G401 (cell line): ENCODE data around the gene NCLN. TPM values are rescaled to one million over a fixed set of nuclear protein-coding genes. Genes with fewer than 3 reads are reported as not detected.

ENCODE experiments used
- DNase-seq: peaks from one replicate; pipeline ENCODE4 v3.0.0-alpha.2; 2015; ENCODE audit warnings: low spot score
- in situ Hi-C: cut with HindIII; loops from 2 replicates; pipeline ENCODE4 v1.10.0; 2016; ENCODE audit warnings: low sequenced_read_pairs, mixed read lengths
- total RNA-seq: library from RNA; depleted of rRNA; stranded (reverse); fragments of >200 nt; shearing (Covaris generic); gene quantifications from 2 replicates; pipeline ENCODE4 v1.2.3, GENCODE V29; 2014; rRNA removed

The NCLN gene
- total RNA-seq, 1 experiment from 2014 or later, result 82.5 TPM

DNA sequence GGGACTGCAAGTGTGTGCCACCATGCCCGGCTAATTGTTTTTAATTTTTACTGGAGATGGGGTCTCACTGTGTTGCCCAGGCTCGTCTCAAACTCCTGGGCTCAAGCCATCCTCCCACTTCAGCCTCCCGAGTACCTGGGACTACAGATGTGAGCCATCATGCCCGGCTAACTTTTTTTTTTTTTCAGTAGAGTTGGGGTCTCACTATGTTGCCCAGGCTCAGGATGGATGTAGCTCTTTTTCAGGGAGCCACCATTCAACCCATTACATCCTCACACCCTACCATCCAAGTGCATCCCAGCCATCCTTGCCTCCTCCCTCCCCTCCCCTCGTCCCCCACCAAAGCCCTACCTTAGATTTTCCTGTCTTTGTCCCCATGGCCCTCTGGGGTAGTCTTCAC, 53.6 kb downstream of the NCLN start:
- DNase-seq, result no peak
- in situ Hi-C loops, result no loop called here

DNA sequence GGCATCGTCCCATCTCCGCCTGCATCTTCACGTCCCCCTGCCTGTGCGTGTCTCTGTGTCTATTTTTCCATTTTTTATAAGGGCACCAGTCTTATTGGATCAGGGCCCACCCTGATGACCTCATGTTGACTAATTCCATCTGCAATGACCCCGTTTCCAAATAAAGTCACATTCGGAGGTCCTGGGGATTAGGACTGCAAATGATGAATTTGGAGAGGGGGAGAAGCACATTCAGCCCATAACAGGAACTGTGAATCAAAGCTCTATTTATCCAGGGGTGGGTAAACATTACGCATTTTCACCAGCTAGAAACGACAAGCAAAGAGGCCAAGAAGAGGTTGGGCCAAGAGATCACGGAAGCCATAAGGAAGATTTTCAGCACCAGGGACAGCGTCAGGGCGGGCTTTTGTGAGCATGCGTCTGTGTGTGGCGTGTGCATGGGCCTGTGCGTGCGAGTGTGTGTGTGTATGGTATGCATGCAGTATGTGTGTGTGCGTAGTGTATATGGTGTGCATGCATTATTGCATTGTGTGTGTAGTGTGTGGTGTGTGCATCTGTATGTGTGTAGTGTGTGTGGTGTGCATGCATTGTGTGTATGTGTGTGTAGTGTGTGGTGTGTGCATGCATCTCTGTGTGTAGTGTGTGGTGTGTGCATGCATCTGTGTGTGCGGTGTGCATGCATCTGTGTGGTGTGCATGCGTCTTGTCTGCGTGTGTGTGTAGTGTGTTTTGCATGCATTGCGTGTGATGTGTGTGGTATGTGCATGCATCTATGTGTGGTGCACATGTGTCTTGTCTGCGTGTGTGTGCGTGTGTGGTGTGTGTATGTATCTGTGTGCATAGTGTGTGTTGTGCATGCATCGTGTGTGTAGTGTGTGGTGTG, 58.3 kb downstream of the NCLN start:
- in situ Hi-C loops, result no loop called here
- peak; percentile 84 for DNase-seq

DNA sequence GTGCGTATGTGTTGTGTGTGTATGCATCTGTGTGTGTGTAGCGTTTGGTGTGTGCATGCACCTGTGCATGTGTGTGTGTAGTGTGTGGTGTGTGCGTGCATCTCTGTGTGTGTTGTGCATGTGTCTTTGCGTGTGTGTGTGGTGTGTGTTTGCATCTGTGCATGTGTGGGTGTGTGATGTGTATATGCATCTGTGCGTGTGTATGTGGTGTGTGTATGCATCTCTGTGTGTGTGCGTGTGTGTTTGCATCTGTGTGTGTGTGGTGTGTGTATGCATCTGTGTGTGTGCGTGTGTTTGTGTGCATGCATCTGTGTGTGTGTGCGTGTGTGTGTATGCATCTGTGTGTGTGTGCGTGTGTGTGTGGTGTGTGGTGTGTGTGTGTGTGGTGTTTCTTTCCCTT, 59.3 kb downstream of the NCLN start:
- DNase-seq, result no peak
- in situ Hi-C loops, result no loop called here

DNA sequence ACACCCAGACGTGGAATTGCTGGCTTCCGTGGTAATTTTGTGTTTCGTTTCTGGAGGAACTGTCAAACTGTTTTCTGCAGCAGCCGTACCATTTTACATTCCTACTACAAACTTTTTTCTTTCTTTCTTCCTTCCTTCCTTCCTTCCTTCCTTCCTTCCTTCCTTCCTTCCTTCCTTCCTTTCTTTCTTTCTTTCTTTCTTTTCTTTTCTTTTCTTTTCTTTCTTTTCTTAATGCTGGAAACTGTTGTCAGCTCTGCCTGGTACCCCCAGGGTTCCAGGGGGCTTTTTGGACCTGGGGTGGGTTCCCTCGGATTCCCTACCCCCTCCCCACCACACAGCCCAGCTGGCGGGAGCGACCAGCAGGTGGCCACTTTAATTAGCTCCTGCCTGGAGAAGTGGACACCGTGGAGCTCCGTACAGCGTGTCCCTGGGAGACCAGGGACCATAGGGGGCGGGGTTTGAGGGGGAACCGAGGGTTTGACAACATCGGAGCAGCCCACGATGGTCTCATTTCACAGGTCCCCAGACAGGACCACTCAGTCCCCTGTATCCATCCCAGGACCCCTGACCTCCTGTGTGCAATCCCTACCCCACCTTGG, 63.1 kb downstream of the NCLN start:
- no peak for DNase-seq
- in situ Hi-C loops, result no loop called here

DNA sequence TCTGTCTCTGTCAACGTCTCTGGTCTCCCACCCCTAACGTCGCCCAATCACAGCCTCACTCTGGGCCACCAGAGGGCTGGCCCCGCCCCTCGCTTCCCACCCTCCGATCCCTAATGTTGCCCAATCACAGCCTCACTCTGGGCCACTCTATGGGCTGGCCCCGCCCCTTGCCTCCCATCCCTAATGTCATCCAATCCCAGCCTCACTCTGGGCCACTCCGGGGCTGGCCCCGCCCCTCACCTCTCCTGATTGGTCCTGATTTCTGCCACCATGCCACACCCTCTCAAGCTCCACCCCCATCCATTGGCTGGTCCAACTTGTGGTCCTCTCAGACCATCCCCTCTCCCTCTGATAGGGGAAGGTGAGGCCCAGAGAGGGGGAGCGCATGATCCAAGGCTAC, 63.7 kb downstream of the NCLN start:
- in situ Hi-C loops, result no loop called here
- no peak for DNase-seq

DNA sequence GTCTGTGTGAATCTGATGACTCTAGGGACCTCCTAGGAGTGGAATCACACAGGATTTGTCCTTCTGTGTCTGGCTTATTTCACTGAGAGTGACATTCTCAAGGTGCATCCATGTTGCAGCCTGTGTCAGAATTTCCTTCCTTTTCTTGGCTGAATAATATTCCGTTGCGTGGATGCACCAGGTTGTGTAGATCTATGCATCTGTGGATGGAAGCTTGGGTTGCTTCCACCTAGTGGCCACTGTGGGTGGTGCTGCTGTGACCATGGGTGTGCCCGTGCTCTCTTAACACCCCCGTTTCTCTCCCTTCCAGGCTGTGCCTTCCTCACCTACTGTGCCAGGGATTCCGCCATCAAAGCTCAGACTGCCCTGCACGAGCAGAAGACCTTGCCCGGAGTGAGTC, 64.9 kb downstream of the NCLN start:
- in situ Hi-C loops, result no loop called here
- no peak for DNase-seq

DNA sequence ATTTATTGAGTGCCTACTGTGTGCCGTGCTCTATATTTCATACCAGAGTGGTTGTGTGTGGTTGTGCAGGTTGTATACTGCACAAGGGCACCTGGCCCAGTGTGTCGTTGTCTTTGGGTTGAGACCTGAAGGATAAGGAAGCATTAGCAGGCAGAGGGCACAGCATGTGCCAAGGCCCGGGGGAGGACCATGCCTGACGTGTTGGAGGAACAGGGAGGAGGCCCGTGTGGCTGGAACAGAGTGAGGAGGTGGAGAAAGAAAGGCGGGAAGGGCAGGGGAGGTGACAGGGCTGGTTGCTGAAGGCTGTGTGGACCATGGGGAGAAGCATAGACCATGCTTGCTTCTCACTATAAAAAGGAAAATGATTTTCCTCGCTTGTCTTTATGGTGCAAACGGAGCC, 65.5 kb downstream of the NCLN start:
- in situ Hi-C loops, result no loop called here
- no peak for DNase-seq

DNA sequence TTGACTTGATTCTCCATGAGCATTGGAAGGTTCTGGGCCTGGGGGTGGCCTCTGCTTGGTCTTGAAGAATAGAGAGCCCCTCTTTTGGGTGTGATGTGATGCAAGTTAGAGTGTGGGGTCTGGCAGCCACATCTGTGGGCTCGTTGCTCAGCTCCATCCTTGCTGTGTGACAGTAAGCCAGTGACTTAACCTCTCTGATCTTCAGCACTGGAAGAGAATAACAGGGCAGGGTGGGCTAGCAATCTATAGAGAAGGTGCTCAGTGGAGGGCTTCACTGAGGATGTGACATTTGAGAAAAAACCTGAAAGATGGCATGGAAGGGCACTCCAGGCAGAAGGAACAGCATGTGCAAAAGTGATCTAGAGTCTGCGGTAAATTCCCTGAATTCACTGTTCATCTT, 66.9 kb downstream of the NCLN start:
- in situ Hi-C loops, result no loop called here
- DNase-seq, result no peak

DNA sequence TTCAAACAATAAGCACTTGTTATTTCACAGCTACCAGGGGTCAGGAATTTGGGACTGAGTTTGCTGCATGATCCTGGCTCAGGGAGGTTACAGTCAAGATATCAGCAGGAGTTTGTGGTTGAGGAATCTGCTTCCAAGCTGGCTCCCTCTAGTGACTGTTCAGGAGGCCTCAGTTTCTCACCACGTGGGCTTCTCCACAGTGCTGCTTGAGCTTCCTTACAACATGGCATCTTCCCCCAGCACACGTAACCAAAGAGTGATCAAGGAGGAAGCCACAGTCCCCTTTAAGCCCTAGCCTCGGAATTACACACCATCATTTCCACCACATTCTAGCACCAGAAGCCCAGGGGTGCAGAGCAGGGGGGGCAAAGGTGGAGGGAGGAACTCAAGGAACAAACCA, 67.5 kb downstream of the NCLN start:
- no peak for DNase-seq
- in situ Hi-C loops, result no loop called here

DNA sequence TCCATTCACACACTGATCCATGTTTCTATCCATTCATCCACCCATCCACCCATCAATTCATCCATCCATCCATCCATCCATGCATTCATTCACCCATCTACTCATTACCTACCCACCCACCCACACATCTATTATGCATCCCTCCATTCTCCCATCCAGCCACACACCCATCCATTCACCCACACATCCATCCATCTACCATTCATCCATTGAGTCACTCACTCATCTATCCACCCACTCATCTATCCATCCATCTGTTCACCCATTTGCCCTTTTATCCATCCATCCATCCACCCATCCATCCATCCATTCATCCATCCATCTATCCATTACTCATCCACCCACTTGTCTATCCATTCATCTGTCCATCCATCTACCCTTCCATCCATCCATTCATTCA, 68.8 kb downstream of the NCLN start:
- no peak for DNase-seq
- in situ Hi-C loops, result no loop called here

DNA sequence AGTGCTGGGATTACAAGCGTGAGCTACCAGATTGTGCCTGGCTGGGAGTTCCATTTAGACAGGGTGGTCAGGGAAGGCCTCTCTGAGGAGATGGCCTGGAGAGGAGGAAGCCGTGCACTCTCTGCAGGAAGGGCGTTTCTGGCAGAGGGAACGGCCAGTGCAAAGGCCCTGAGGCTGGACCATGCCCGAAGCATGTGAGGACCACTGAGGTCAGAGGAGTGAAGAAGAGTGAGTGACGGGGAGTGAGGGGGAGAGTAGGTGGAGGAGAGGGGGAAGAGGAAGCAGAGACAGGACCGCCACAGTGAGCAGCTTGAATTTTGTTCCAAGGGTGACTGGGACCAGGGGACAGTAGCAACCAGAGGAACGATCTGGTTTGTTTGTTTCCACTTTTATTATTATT, 71.3 kb downstream of the NCLN start:
- in situ Hi-C loops, result no loop called here
- DNase-seq, result no peak

Other genes with a start within 250 kb of the NCLN start
- 6.5 and 7.1 TPM in 2 replicates for gene ZNF77, start 241.0 kb upstream of the NCLN start, total RNA-seq
- 2.7 and 10.4 TPM in 2 replicates for gene TLE6, start 208.4 kb upstream of the NCLN start, total RNA-seq
- 10.2 and 11.7 TPM in 2 replicates for gene TLE2, start 156.7 kb upstream of the NCLN start, total RNA-seq
- 292 and 378 TPM in 2 replicates for gene TLE5, start 123.4 kb upstream of the NCLN start, total RNA-seq
- gene GNA11, start 91.6 kb upstream of the NCLN start, total RNA-seq, result 42.9 and 44.0 TPM in 2 replicates
- 2.8 and 3.7 TPM in 2 replicates for gene GNA15, start 49.9 kb upstream of the NCLN start, total RNA-seq
- not detected in 2 replicates for gene S1PR4, start 7.2 kb upstream of the NCLN start, total RNA-seq
- gene CELF5, start 38.7 kb downstream of the NCLN start, total RNA-seq, result 1.5 and 1.7 TPM in 2 replicates
- 3.2 and 8.9 TPM in 2 replicates for gene NFIC, start 180.7 kb downstream of the NCLN start, total RNA-seq